ENCODE data around the gene CORO7.
A peak's percentile ranks its signal among the peaks of the same experiment; 100 is the strongest.

Gene CORO7

GRCh38 chr16:4408323-4408690 lies 8.1 kb downstream of the CORO7 start:
- H3K4me3 ChIP-seq (ENCODE audit: low read depth, low read length), result no peak overlapping the region
- no peak for TF ChIP-seq CTCF (IDR thresholded peaks at IDR 0.05; ENCODE audit: insufficient read depth, low read depth, low read length, missing control alignments)
- DNase-seq (ENCODE audit: low read depth), result no peak

- TF ChIP-seq CTCF (IDR thresholded peaks at IDR 0.05; ENCODE audit: insufficient read depth, low read depth, low read length, missing control alignments), result no peak
- no peak overlapping the region for H3K4me3 ChIP-seq (ENCODE audit: low read depth, low read length)
- no peak for DNase-seq (ENCODE audit: low read depth)
These were observed 8.7 kb downstream of the CORO7 start for GRCh38 chr16:4407543-4408322.

- TF ChIP-seq CTCF (IDR thresholded peaks at IDR 0.05; ENCODE audit: insufficient read depth, low read depth, low read length, missing control alignments), result no peak
- no peak overlapping the region for H3K4me3 ChIP-seq (ENCODE audit: low read depth, low read length)
- no peak for DNase-seq (ENCODE audit: low read depth)
These were observed 11.3 kb downstream of the CORO7 start for GRCh38 chr16:4404967-4405696.

- peak; percentile 56 for DNase-seq (ENCODE audit: low read depth)
- no peak overlapping the region for H3K4me3 ChIP-seq (ENCODE audit: low read depth, low read length)
- peak; percentile 62 for TF ChIP-seq CTCF (IDR thresholded peaks at IDR 0.05; ENCODE audit: insufficient read depth, low read depth, low read length, missing control alignments)
These were observed 12.0 kb downstream of the CORO7 start for GRCh38 chr16:4404247-4404966.

- DNase-seq (ENCODE audit: low read depth), result no peak
- no peak overlapping the region for H3K4me3 ChIP-seq (ENCODE audit: low read depth, low read length)
- TF ChIP-seq CTCF (IDR thresholded peaks at IDR 0.05; ENCODE audit: insufficient read depth, low read depth, low read length, missing control alignments), result no peak
These were observed 13.1 kb downstream of the CORO7 start for GRCh38 chr16:4403133-4403949.

- DNase-seq (ENCODE audit: low read depth), result peak; percentile 71
- H3K4me3 ChIP-seq (ENCODE audit: low read depth, low read length), result no peak overlapping the region
- TF ChIP-seq CTCF (IDR thresholded peaks at IDR 0.05; ENCODE audit: insufficient read depth, low read depth, low read length, missing control alignments), result peak; percentile 89
These were observed 13.8 kb downstream of the CORO7 start for GRCh38 chr16:4402439-4403132.
